Trophoblast cell (in vitro differentiated cells and primary cell): Measurements from ENCODE around the gene AMBP.
"Not testable (repeated sequence)": the region's sequence is repeated elsewhere in the genome, so short reads cannot be mapped to it uniquely, and the experiment has no call there.

ENCODE experiments used
- DNase-seq, 2 donors: peaks; one replicate each; pipeline ENCODE4 v3.0.0-alpha.2; 2016
- H2AFZ ChIP-seq: 2 replicates; pipeline ENCODE4 v1.6.1; 2013; ENCODE audit warnings: low read length, moderate library complexity, mild to moderate bottlenecking; ENCODE audit not compliant: insufficient read depth, poor library complexity
- H2AK5ac ChIP-seq: 2 replicates; pipeline ENCODE4 v1.6.1; 2013; ENCODE audit warnings: mild to moderate bottlenecking, low read length
- H2BK120ac ChIP-seq: 2 replicates; pipeline ENCODE4 v1.6.1; 2013; ENCODE audit warnings: low read length, mild to moderate bottlenecking, moderate library complexity; ENCODE audit not compliant: insufficient read depth, poor library complexity
- H2BK12ac ChIP-seq: 2 replicates; pipeline ENCODE4 v1.6.1; 2013; ENCODE audit warnings: mild to moderate bottlenecking, low read length, moderate library complexity
- H2BK5ac ChIP-seq: 2 replicates; pipeline ENCODE4 v1.6.1; 2013; ENCODE audit warnings: low read length, low read depth, moderate library complexity, mild to moderate bottlenecking; ENCODE audit not compliant: poor library complexity
- H3K14ac ChIP-seq: 2 replicates; pipeline ENCODE4 v1.6.1; 2013; ENCODE audit warnings: mild to moderate bottlenecking, low read length
- H3K18ac ChIP-seq: 2 replicates; pipeline ENCODE4 v1.6.1; 2013; ENCODE audit warnings: mild to moderate bottlenecking, low read length
- H3K23ac ChIP-seq: 2 replicates; pipeline ENCODE4 v1.6.1; 2013; ENCODE audit warnings: low read length
- H3K27ac ChIP-seq: 2 replicates; pipeline ENCODE4 v1.5.1; 2013; ENCODE audit warnings: low read depth, mild to moderate bottlenecking, inconsistent platforms, low read length, moderate library complexity
- H3K27me3 ChIP-seq: 2 replicates; pipeline ENCODE4 v1.6.1; 2013; ENCODE audit warnings: inconsistent platforms, mild to moderate bottlenecking, low read length, moderate library complexity; ENCODE audit not compliant: insufficient read depth
- H3K36me3 ChIP-seq, 2 experiments: 1 replicate in 1 of 2; 2 replicates in 1 of 2; pipeline ENCODE4 v1.6.1; 2013; ENCODE audit warnings: low read length in 2 of 2, mild to moderate bottlenecking in 2 of 2, moderate library complexity in 1 of 2; ENCODE audit not compliant: insufficient read depth in 2 of 2, control insufficient read depth in 1 of 2
- H3K4ac ChIP-seq: 2 replicates; pipeline ENCODE4 v1.6.1; 2013; ENCODE audit warnings: low read depth, mild to moderate bottlenecking, low read length, moderate library complexity
- H3K4me1 ChIP-seq, 2 experiments: 1 replicate in 1 of 2; 2 replicates in 1 of 2; pipeline ENCODE4 v1.6.1; 2013; ENCODE audit warnings: low read length in 2 of 2, mild to moderate bottlenecking in 2 of 2, moderate library complexity in 1 of 2; ENCODE audit not compliant: insufficient read depth in 2 of 2, control insufficient read depth in 1 of 2
- H3K4me2 ChIP-seq: 2 replicates; pipeline ENCODE4 v1.6.1; 2013; ENCODE audit warnings: inconsistent platforms, mild to moderate bottlenecking, low read length, moderate library complexity
- H3K4me3 ChIP-seq: 2 replicates; pipeline ENCODE4 v1.5.1; 2013; ENCODE audit warnings: mild to moderate bottlenecking, low read depth, low read length, inconsistent platforms
- H3K79me1 ChIP-seq: one replicate; pipeline ENCODE4 v1.6.1; 2013; ENCODE audit warnings: low read length
- H3K79me2 ChIP-seq: 2 replicates; pipeline ENCODE4 v1.6.1; 2013; ENCODE audit warnings: low read length, mild to moderate bottlenecking; ENCODE audit not compliant: control insufficient read depth, insufficient read depth, poor library complexity
- H3K9ac ChIP-seq: 2 replicates; pipeline ENCODE4 v1.6.1; 2013; ENCODE audit warnings: mild to moderate bottlenecking, low read length
- H3K9me3 ChIP-seq: 2 replicates; pipeline ENCODE4 v1.6.1; 2013; ENCODE audit warnings: low read depth, mild to moderate bottlenecking, control low read depth, inconsistent platforms, low read length; ENCODE audit not compliant: insufficient read depth
- H4K12ac ChIP-seq: 2 replicates; pipeline ENCODE4 v1.6.1; 2013; ENCODE audit warnings: low read depth, mild to moderate bottlenecking, low read length, moderate library complexity
- H4K8ac ChIP-seq: 2 replicates; pipeline ENCODE4 v1.6.1; 2013; ENCODE audit warnings: low read depth, mild to moderate bottlenecking, low read length, moderate library complexity
- H4K91ac ChIP-seq: one replicate; pipeline ENCODE4 v1.6.1; 2013; ENCODE audit warnings: low read depth, mild to moderate bottlenecking, low read length, moderate library complexity
- WGBS: extraction: QIAGEN DNeasy Blood & Tissue Kit; methylation state at CpG from one replicate; pipeline ENCODE4 v1.1.7; 2013; ENCODE audit warnings: missing lambda C conversion rate; ENCODE audit not compliant: insufficient read length, insufficient coverage; ENCODE audit errors: extremely low coverage; 5-methylcytosine and 5-hydroxymethylcytosine counted together

Gene AMBP

DNA sequence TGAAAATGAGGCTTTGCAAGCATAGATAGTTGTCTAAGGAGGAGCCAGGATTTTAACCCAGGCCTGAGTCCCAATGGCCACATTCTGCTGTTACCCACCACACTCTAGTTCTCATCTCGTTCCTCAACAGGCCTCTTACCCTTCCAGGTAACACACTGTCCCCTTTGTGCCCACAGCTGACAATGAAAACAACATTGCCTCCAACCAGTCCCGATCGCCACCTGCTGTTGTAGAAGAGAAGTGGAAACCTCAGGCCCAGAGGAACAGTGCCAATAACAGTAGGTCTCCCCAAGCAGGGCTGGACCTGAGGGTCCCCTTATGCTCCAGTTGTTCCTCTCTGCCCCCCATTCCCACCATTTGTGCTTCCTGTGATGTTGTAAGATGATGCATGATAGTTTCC is 30.4 kb downstream of the AMBP start:
- Histone ChIP-seq H3K36me3 (peaks cover 19 to 32% of the 10 kb centered on the region in 2 experiments), H4K91ac (no peak overlapping the region), H2BK120ac (no peak overlapping the region), H3K14ac (no peak overlapping the region), H3K27me3 (no peaks in the 10 kb centered on the region), H2AK5ac (no peak overlapping the region), H3K4me3 (no peak overlapping the region), H3K23ac (no peak overlapping the region), H2BK12ac (no peak overlapping the region), H2AFZ (no peak overlapping the region), H4K12ac (no peak overlapping the region), H2BK5ac (no peak overlapping the region), H3K4me2 (no peak overlapping the region), H3K79me1 (no peaks in the 10 kb centered on the region), H3K9ac (no peak overlapping the region), H3K18ac (no peak overlapping the region), H3K9me3 (no peaks in the 10 kb centered on the region), H3K79me2 (no peaks in the 10 kb centered on the region), H4K8ac (no peak overlapping the region), H3K4me1 (no peaks in the 10 kb centered on the region), H3K27ac (no peak overlapping the region), H3K4ac (no peak overlapping the region)
- DNase-seq = peak; percentile 17 to 44
- no CpG with 5 or more reads among the region's 3 CpGs for WGBS

DNA sequence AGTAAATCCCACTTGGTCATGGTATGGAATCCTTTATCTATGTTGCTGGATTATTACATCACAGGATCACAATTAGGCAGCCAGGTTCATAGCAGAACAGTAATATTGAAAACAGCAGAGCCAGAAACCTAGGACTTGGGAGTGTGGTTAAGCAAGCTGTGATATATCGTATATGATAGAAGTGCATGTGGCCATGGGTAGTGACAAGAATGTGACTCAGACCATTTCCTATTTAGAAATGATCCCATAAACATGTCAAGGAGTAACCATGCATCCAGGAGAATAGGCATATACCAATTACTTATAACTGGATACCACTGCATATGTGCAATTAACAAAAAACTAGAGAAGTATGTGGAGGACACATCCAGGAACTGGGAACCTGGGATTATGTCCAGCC is 31.2 kb downstream of the AMBP start:
- no peak overlapping the region for H3K4me3 ChIP-seq
- no CpG with 5 or more reads among the region's 1 CpG for WGBS

DNA sequence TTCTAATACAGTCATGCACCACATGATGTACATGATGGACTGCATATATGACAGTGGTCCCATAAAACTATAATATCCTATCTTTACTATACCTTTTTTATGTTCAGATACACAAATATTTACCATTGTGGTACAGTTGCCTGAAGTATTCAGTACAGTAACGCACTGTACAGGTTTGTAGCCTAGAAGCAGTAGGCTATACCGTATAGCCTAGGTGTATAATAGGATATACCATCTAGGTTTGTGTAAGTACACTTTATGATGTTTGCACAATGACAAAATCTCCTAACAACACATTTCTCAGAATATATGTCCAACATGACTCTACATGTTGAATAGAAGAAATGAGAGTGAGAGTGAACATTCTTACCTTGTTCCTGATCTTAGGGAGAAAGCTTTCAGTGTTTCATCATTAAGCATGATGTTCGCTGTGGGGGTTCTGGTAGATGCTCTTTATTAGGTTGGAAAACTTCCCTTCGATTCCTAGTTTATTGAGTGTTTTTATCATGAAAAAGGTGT is 31.8 kb downstream of the AMBP start:
- Histone ChIP-seq H2AFZ (no peak overlapping the region), H4K8ac (no peak overlapping the region), H2AK5ac (no peak overlapping the region), H3K27me3 (no peaks in the 10 kb centered on the region), H3K23ac (no peak overlapping the region), H3K14ac (no peak overlapping the region), H2BK120ac (no peak overlapping the region), H3K4me1 (no peaks in the 10 kb centered on the region), H3K18ac (no peak overlapping the region), H3K36me3 (peaks cover 19 to 23% of the 10 kb centered on the region in 2 experiments), H3K79me2 (no peaks in the 10 kb centered on the region), H4K91ac (no peak overlapping the region), H3K27ac (no peak overlapping the region), H3K4me3 (no peak overlapping the region), H4K12ac (no peak overlapping the region), H3K4me2 (no peak overlapping the region), H3K79me1 (no peaks in the 10 kb centered on the region), H2BK5ac (no peak overlapping the region), H2BK12ac (no peak overlapping the region), H3K9me3 (no peaks in the 10 kb centered on the region), H3K9ac (no peak overlapping the region), H3K4ac (no peak overlapping the region)
- no CpG with 5 or more reads among the region's 4 CpGs for WGBS
- no peak for DNase-seq

More for the DNA sequence above, 31.2 kb downstream of the AMBP start:
- Histone ChIP-seq H3K27me3 (no peaks in the 10 kb centered on the region), H3K14ac (no peak overlapping the region), H3K79me2 (no peaks in the 10 kb centered on the region), H3K4me1 (no peaks in the 10 kb centered on the region), H3K36me3 (peaks cover 19 to 29% of the 10 kb centered on the region in 2 experiments), H3K9me3 (no peaks in the 10 kb centered on the region), H3K9ac (no peak overlapping the region), H4K91ac (no peak overlapping the region), H3K79me1 (no peaks in the 10 kb centered on the region), H3K18ac (no peak overlapping the region), H3K4ac (no peak overlapping the region), H4K12ac (no peak overlapping the region), H2BK12ac (no peak overlapping the region), H3K27ac (no peak overlapping the region), H2AK5ac (no peak overlapping the region), H3K23ac (no peak overlapping the region), H2BK120ac (no peak overlapping the region), H3K4me2 (no peak overlapping the region), H2AFZ (no peak overlapping the region), H2BK5ac (no peak overlapping the region), H4K8ac (no peak overlapping the region)
- DNase-seq = no peak

DNA sequence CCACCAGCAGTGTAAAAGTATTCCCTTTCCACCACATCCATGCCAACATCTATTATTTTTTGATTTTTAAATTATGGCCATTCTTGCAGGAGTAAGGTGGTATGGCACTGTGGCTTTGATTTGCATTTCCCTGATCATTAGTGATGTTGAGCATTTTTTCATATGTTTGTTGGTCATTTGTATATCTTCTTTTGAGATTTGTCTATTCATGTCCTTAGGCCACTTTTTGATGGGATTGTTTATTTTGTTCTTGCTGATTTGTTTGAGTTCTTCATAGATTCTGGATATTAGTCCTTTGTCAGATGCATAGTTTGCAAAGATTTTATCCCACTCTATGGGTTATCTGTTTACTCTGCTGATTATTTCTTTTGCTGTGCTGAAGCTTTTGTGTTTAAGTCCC is 34.4 kb downstream of the AMBP start:
- H3K9ac ChIP-seq, H3K9me3 ChIP-seq, H3K4ac ChIP-seq, H3K79me1 ChIP-seq, H3K36me3 ChIP-seq, H3K14ac ChIP-seq, H3K79me2 ChIP-seq, H2BK120ac ChIP-seq, H4K91ac ChIP-seq, H2AFZ ChIP-seq, H3K18ac ChIP-seq, H3K27me3 ChIP-seq, H2BK5ac ChIP-seq, H3K4me1 ChIP-seq, H2AK5ac ChIP-seq, H2BK12ac ChIP-seq, H3K23ac ChIP-seq, H4K12ac ChIP-seq, H3K4me3 ChIP-seq, DNase-seq, H4K8ac ChIP-seq, H3K4me2 ChIP-seq, H3K27ac ChIP-seq: not testable (repeated sequence)
